GM21515 (cell line): ENCODE measurements around the gene UNC79.

Experiments used
- ATAC-seq: cut with Tn5 transposase; IDR thresholded peaks from one replicate; pipeline ENCODE4 v1.9.1; 2021; ENCODE audit not compliant: unreplicated experiment

Gene UNC79

GRCh38 chr14:93705513-93706156, 274.9 kb downstream of the UNC79 start:
- no peak for ATAC-seq

GRCh38 chr14:93706360-93706955, 275.7 kb downstream of the UNC79 start:
- no peak for ATAC-seq

DNA sequence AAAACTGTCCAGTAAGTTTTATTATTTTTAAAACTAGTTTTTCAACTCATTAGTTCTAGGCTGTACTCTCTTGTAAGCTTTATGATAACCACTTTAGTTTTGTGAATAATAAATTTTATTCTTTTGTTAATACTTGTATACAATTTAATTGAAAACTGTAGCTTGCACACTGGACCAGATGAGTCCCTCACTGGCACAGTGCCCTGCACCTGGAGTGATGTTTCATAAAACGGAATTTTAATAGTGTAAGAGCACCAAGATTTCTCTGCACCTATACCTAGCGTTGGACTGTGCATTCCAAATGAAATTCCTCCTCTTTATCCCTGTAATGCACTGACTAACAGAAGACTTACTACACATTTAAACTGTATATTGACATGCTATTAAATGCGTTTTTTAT, 276.7 kb downstream of the UNC79 start:
- no peak for ATAC-seq

GRCh38 chr14:93708311-93708734, 277.6 kb downstream of the UNC79 start:
- no peak for ATAC-seq

- ATAC-seq: no peak
Measured at GRCh38 chr14:93708800-93709199, 278.1 kb downstream of the UNC79 start.

GRCh38 chr14:93709249-93709648, 278.5 kb downstream of the UNC79 start:
- no peak for ATAC-seq

DNA sequence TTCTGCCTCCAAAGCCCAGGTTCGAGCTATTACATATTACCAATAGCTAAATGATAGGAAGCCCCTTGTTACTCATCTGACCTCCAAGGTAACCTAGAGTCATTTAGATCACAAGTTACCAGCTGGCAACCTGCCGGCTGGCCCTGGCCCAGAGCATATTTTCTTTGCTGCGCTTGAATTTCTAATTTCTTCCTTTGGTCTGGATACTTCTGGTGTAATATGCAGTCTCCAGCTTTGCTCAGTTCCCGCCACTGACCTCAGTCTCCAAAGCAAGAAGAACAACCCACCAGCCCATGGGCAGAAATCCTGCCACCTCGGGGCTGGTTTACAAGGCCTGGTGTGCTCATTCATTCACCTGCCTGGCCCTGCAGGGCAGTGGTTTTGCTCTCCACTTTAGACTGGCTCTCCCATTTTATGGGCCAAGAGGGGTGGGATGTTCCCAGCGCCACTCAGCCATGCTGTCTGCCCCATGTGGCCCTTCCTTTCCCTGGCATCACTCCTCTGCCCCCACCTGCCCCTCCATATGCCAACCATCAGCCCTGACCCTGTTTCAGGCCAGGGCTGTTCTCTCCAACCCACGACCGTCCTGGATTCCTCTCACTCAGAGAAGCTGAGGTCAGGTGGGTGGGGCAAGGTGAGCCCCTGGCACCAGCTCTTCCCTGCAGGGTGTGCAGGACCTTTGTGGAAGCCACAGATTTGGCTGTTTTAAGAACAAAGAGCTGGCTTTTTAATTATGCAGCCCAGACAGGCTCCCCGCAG, 281.5 kb downstream of the UNC79 start:
- ATAC-seq: no peak

- no peak for ATAC-seq
Measured at GRCh38 chr14:93712838-93713724, 282.3 kb downstream of the UNC79 start.

DNA sequence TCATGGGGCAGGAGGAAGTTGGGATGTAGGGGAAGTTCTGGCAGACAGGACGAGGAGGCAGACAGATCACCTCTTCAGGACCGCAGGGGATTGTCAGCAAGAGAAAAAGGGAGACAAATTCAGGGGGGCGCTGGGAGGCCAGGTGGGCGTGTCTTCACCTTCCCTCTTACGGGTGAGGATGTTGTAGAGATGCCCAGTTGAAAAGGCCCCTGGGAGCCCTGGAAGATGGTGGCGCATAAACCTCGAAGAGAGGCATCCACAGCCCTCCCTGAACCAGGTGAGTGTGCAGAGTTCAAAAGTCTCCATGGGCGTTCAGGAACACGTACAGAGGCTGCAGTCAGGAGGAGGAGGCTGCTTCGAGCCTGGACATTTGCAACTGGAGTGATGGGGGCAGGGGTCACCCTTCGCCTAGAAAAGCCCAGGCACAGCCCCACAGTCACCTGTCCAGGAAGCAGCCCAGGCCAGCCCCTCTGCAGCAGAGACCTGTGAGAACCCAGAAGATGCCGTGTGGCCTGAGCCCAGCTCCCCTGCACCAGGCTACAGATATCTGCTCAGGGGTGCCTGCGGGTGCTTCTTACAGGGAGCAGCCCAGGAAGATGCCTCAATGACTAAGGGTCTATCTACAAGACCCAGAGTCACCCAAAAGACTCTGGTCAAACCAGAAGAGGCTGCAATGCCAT, 283.1 kb downstream of the UNC79 start:
- no peak for ATAC-seq

GRCh38 chr14:93714605-93715004, 283.9 kb downstream of the UNC79 start:
- ATAC-seq: no peak

- ATAC-seq: no peak
Measured at GRCh38 chr14:93715279-93715927, 284.7 kb downstream of the UNC79 start.

GRCh38 chr14:93716002-93716745, 285.4 kb downstream of the UNC79 start:
- no peak for ATAC-seq

DNA sequence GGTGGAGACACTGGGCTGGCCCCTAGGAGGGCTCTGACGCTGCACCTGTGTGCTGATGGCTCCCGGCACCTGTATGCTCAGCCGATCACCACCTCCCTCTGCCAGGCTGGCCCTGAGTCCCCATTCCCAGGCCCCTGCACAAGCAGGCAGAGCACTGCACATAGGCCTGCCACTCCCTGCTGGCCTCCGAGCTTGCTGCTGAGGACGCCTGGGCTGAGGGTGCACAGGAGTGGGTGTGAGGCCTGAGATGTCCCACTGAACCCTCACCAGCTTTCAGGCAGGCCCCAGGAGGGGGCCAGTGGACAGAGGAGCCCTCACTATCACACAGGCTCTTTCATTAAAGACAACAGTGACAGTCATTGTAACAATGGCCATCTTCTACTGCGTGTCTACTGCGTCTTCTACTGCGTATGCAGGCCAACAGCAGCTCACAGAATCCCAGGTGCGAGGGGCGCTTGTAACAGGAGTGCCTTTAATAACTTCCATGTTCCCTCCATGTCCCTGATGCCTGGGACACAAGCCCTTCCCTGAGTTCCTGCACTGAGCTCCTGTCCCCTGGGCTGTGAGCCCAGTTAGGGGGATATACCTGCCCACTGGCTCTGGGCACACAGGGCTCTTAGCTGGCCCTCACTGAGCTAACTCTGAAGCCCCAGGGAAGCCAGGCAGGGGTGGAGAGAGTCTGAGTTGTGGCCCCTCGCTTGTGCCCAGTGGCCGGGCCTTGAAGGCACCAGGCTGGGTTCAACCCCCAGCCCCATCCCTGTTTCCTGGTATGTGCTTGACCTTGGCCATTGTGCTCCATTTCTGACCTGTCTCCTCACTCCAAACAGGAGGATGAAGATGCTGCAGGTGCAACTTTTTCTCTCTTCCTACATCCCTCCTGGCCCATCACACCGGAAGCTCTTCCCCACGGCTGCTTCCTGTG, 286.3 kb downstream of the UNC79 start:
- ATAC-seq: no peak

GRCh38 chr14:93717668-93718320, 287.1 kb downstream of the UNC79 start:
- no peak for ATAC-seq

GRCh38 chr14:93719256-93719655, 288.5 kb downstream of the UNC79 start:
- no peak for ATAC-seq

DNA sequence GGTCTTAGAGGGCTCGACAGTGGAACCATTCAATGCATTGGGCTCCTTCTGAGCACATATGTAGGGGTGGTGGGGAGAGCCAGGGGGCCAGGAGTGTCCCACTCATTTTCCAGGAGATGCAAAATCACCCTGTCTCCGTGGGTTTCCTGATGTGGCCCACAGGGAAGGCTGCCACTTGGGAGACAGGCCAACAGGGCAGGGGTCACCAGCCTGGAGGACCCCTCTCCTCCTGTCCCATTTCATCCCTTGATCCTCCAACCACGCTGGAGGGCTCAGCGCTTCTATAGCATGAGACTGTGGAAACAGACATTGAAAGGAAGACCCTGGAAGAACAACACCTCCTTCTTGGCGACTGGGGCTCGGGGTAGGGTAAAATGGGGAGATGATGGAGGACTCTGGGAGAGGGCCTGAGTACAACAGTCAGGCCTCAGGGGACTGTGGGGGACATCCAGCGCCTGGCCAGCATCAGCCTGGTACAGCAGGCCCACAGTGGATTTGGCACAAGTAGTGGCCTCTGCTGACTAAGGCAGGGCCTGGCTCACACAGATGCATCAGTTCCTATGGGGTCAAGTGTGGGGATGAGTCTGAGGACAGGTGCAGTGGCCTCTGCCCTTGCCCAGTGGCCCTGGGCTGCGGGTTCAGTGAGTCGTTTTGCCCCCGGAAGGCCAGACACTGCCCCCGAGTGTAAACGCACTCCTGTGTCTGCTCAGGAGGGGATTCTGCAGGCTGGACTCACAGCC, 289.5 kb downstream of the UNC79 start:
- no peak for ATAC-seq

DNA sequence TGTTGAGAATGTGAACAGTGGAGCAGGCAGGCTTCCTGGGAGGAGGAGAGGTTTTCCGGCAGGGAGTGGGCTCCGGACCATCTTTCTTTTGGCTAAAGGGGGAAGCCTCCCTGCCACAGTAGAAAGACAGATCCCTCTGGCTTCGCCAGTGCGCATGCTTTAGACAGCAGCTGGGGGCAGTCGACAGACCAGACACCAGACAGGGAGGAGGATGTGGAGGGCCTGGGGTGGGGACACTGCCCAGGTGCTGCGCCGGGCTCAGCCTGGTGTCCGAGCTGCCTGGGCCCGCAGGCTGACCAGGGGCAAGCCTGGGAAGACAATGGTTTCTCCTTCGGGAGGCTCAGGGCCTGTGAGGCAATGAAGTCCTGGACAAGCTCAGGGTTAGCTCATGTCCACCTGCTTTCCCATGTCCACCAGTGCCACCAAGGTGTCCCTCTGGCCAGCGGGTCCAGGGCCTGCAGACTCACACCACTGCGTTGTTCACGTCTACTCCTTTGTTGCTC, 290.3 kb downstream of the UNC79 start:
- no peak for ATAC-seq
